OCI-LY3 (cell line): ENCODE results near the gene KXD1.

Experiments used
- H2AFZ ChIP-seq: fragments of 200-600, 300-600 bp; shearing (Covaris generic); 2 replicates; pipeline ENCODE4 v1.6.0; 2014; ENCODE audit warnings: antibody characterized with exemption, low read depth, low read length
- H3K27ac ChIP-seq: fragments of 200-600, 300-600 bp; sonication (generic); 2 replicates; pipeline ENCODE4 v1.5.1; 2014; ENCODE audit warnings: mild to moderate bottlenecking, low read length, moderate library complexity, mixed read lengths
- H3K27me3 ChIP-seq: fragments of 200-600, 300-600 bp; sonication (generic); 2 replicates; pipeline ENCODE4 v1.6.1; 2014; ENCODE audit warnings: low read depth, low read length, mixed read lengths
- H3K36me3 ChIP-seq: fragments of 200-600, 300-600 bp; sonication (generic); replicated peaks from 2 replicates; pipeline ENCODE3; 2014; ENCODE audit warnings: low read depth, low read length, mixed read lengths
- H3K4me1 ChIP-seq: fragments of 300-600, 200-600 bp; sonication (generic); 2 replicates; pipeline ENCODE4 v1.6.1; 2014; ENCODE audit warnings: low read length, mixed read lengths
- H3K4me2 ChIP-seq: fragments of 200-600, 300-600 bp; sonication (generic); 2 replicates; pipeline ENCODE4 v1.6.1; 2014; ENCODE audit warnings: low read length, mixed read lengths
- H3K4me3 ChIP-seq: fragments of 300-600, 200-600 bp; sonication (generic); 2 replicates; pipeline ENCODE4 v1.5.1; 2014; ENCODE audit warnings: antibody characterized with exemption, mild to moderate bottlenecking, low read length, moderate library complexity
- H3K79me2 ChIP-seq: fragments of 300-600, 200-600 bp; shearing (Covaris generic); 2 replicates; pipeline ENCODE4 v1.6.1; 2014; ENCODE audit warnings: mild to moderate bottlenecking, low read length, mixed read lengths
- H3K9ac ChIP-seq: fragments of 300-600, 200-600 bp; shearing (Covaris generic); 2 replicates; pipeline ENCODE4 v1.6.0; 2014; ENCODE audit warnings: mild to moderate bottlenecking, low read length, moderate library complexity
- H3K9me3 ChIP-seq: fragments of 200-600, 300-600 bp; shearing (Covaris generic); 2 replicates; pipeline ENCODE4 v1.6.1; 2014; ENCODE audit warnings: low read length, mixed read lengths; ENCODE audit not compliant: insufficient read depth
- H4K20me1 ChIP-seq: fragments of 200-600, 300-600 bp; sonication (generic); 2 replicates; pipeline ENCODE4 v1.6.1; 2016; ENCODE audit warnings: low read length, mixed read lengths; ENCODE audit not compliant: insufficient read depth
- EZH2phosphoT487 ChIP-seq: fragments of 200-600 bp; shearing (Covaris generic); IDR thresholded peaks from 2 replicates; pipeline ENCODE4 v1.6.1; 2018; ENCODE audit warnings: antibody characterized with exemption, mixed run types, low read depth
- TF ChIP-seq, protein P1 (sequence below): fragments of 200-600, 300-600 bp; sonication (generic); IDR thresholded peaks from 2 replicates; pipeline ENCODE4 v1.5.1; 2014; ENCODE audit warnings: antibody characterized with exemption, low read length, low read depth

The KXD1 gene

DNA sequence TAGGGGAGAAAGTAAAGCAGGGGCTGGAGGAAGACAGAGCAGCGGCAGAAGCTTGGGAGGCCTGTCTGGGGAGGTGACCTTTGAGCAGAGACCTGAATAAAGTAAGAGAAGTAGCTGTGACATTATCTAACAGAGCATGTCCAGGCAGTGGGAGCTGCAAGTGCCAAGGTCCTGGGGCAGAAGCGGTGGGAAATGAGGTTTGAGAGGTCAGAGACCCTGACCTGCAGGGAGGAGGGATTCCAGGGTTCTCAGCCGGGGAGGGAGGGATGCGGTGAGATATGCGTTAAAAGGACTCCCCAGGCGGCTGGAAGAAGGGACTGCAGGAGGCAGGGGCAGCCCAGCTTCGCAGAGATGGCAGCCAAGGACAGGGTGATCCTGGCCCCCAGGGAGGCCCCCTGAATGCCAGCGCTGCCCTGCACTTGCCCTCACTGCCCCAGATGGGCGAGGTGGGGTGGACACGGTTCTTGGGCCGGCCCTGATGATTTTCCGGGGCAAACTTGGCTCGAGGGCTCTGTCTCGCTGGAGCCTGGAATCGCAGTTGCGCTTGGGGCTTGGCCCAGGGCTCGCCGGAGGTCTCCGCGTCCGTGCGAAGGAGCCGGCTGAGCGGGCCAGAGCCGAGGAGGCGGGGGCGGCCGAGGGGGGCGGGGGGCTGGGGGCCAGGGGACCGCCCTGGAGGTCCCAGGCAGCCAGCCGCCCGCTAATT lies 45.7 kb downstream of the KXD1 start:
- H3K9ac ChIP-seq, result no peak overlapping the region
- H3K79me2 ChIP-seq, result no peaks in the 10 kb centered on the region
- H4K20me1 ChIP-seq, result no peaks in the 10 kb centered on the region
- H3K9me3 ChIP-seq, result no peaks in the 10 kb centered on the region
- peaks cover 14% of the 10 kb centered on the region for H3K27me3 ChIP-seq
- H3K27ac ChIP-seq, result no peak overlapping the region
- no peak overlapping the region for H3K4me2 ChIP-seq
- no peak overlapping the region for H3K4me3 ChIP-seq
- no peak overlapping the region for H2AFZ ChIP-seq
- no peaks in the 10 kb centered on the region for H3K36me3 ChIP-seq
- TF ChIP-seq, protein P1, sequence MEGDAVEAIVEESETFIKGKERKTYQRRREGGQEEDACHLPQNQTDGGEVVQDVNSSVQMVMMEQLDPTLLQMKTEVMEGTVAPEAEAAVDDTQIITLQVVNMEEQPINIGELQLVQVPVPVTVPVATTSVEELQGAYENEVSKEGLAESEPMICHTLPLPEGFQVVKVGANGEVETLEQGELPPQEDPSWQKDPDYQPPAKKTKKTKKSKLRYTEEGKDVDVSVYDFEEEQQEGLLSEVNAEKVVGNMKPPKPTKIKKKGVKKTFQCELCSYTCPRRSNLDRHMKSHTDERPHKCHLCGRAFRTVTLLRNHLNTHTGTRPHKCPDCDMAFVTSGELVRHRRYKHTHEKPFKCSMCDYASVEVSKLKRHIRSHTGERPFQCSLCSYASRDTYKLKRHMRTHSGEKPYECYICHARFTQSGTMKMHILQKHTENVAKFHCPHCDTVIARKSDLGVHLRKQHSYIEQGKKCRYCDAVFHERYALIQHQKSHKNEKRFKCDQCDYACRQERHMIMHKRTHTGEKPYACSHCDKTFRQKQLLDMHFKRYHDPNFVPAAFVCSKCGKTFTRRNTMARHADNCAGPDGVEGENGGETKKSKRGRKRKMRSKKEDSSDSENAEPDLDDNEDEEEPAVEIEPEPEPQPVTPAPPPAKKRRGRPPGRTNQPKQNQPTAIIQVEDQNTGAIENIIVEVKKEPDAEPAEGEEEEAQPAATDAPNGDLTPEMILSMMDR, result no peak
- no peak for TF ChIP-seq EZH2phosphoT487
- no peaks in the 10 kb centered on the region for H3K4me1 ChIP-seq

DNA sequence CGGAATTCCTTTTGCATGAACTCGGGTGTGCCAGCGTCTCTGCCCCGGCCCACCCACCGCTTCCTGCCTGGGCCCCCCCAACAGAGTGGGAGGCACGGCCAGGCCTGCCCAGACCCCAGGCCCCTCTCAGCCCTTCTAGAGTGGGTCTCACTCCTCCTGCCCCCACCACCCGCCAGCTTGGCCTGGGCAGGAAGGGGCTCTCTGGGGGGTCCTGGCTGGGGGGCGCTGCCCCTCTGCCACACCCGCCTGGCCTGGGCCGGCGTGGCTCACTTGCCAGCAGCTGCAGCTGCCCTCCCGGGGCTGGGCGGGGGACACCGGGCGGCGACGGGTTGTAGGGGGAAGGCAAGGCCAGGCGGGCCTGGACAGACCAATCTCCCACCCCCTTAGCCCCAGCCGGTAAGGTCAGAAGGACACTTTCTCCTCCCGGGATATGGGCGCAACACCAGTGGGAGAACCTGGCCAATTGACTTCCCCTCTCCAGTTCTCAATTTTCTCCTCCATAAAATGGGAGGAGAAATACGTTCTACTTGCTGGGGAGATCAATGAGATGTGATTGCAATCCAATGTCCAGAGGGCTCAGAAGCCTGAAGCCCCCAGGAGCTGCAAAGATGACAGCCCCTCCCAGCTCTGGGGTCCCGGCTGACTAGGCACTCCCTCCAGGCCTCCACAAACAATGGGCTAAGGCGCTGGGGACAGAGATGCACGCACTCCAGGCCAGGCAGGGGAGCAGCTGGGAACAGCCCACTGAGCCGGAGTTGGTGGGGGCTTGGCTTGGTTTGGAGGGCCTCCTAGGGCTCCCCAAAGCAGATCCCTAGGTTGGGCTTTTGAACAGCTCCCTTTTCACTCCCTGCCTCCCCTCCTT lies 46.5 kb downstream of the KXD1 start:
- no peaks in the 10 kb centered on the region for H3K36me3 ChIP-seq
- no peak overlapping the region for H3K4me3 ChIP-seq
- peaks cover 22% of the 10 kb centered on the region for H3K27me3 ChIP-seq
- no peaks in the 10 kb centered on the region for H3K4me1 ChIP-seq
- H2AFZ ChIP-seq, result no peak overlapping the region
- no peaks in the 10 kb centered on the region for H4K20me1 ChIP-seq
- no peaks in the 10 kb centered on the region for H3K9me3 ChIP-seq
- no peak overlapping the region for H3K9ac ChIP-seq
- H3K27ac ChIP-seq, result no peak overlapping the region
- no peak for TF ChIP-seq EZH2phosphoT487
- TF ChIP-seq, protein P1, result no peak
- H3K79me2 ChIP-seq, result no peaks in the 10 kb centered on the region
- no peak overlapping the region for H3K4me2 ChIP-seq

DNA sequence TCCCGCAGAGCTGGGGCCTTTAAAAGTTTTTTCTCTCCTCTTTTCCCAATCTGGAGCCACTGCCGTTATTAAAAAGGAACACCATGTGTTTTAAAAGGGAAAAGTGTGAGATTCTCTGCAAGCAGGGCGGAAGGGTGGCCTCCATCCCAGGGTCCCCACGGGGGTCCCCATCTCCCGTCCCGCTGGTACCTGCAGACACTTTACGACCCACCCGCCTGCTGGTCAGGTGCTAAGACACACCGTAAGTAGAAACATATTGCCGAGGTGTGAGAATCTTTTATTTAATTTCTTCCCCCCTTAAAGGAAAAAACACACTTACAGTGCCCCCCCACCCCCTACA lies 47.1 kb downstream of the KXD1 start:
- Histone ChIP-seq H3K4me3 (no peak overlapping the region), H3K27me3 (peaks cover 28% of the 10 kb centered on the region), H3K4me2 (no peak overlapping the region), H4K20me1 (no peaks in the 10 kb centered on the region), H3K9me3 (no peaks in the 10 kb centered on the region), H3K27ac (no peak overlapping the region), H2AFZ (no peak overlapping the region), H3K79me2 (no peaks in the 10 kb centered on the region), H3K36me3 (no peaks in the 10 kb centered on the region), H3K9ac (no peak overlapping the region), H3K4me1 (no peaks in the 10 kb centered on the region)
- TF ChIP-seq EZH2phosphoT487, result no peak
- TF ChIP-seq, protein P1, result no peak

DNA sequence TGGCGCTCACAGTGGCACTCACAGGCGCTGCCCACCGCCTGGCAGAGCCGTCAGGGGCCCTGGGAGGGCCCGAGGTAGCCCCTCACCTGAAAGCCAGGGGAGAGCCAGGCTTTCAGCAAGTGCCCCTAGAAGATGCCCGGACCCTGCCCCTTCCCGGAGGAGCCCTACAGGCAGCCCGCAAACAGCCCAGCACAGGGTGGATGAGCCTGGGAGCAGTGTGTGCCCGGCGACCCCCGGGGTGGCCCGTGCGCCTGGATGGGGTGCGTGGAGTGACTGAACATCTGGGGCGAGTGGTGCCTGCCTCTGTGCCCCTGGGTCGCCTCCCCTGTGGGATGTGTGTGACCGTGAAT lies 47.5 kb downstream of the KXD1 start:
- no peaks in the 10 kb centered on the region for H3K36me3 ChIP-seq
- no peaks in the 10 kb centered on the region for H3K9me3 ChIP-seq
- no peaks in the 10 kb centered on the region for H3K79me2 ChIP-seq
- H4K20me1 ChIP-seq, result no peaks in the 10 kb centered on the region
- peaks cover 31% of the 10 kb centered on the region for H3K27me3 ChIP-seq
- H3K27ac ChIP-seq, result no peak overlapping the region
- no peak overlapping the region for H2AFZ ChIP-seq
- H3K9ac ChIP-seq, result no peak overlapping the region
- H3K4me1 ChIP-seq, result no peaks in the 10 kb centered on the region
- no peak overlapping the region for H3K4me3 ChIP-seq
- TF ChIP-seq EZH2phosphoT487, result no peak
- TF ChIP-seq, protein P1, result no peak
- H3K4me2 ChIP-seq, result no peak overlapping the region
